Gastrocnemius medialis (tissue), 4 donors: Measurements from ENCODE around the gene ADORA1.

Experiments
- POLR2A ChIP-seq, 2 donors: fragments of 450-650 bp; IDR thresholded peaks; one replicate each; pipeline ENCODE4 v1.6.1; 2017; ENCODE audit warnings: antibody characterized with exemption in 2 of 2, mild to moderate bottlenecking in 2 of 2, moderate library complexity in 2 of 2
- TF ChIP-seq, protein P1 (sequence below), 5 experiments: fragments of 450-650 bp in 3 of 5; fragments of 200-600 bp in 2 of 5; sonication (generic) in 2 of 5; IDR thresholded peaks in 4 of 5; conservative IDR thresholded peaks in 1 of 5; 1 replicate in 4 of 5; 2 replicates in 1 of 5; pipeline ENCODE4 v1.5.1; 2016 to 2019; ENCODE audit warnings: antibody characterized with exemption in 5 of 5, mild to moderate bottlenecking in 3 of 5, moderate library complexity in 3 of 5

DNA sequence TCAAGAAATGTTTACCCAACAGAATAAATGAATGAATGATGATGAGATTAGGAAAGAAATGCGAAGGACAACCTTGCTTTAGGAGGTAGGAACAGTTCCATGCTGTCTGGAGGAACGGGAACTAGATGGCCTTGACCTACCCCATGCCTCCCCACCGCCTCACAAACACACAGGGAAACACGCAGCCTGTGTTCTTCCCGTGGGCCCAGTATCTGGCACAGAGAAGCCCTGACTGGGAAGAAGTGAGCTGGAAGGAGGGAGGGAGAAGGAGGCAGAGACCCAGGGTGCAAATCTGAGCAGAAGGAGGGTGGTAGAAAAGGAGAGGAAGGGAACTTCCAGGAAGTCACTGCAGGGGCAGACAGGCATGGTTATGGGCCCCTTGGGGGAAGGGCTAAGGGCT is 3.5 kb upstream of the ADORA1 start:
- TF ChIP-seq, protein P1, sequence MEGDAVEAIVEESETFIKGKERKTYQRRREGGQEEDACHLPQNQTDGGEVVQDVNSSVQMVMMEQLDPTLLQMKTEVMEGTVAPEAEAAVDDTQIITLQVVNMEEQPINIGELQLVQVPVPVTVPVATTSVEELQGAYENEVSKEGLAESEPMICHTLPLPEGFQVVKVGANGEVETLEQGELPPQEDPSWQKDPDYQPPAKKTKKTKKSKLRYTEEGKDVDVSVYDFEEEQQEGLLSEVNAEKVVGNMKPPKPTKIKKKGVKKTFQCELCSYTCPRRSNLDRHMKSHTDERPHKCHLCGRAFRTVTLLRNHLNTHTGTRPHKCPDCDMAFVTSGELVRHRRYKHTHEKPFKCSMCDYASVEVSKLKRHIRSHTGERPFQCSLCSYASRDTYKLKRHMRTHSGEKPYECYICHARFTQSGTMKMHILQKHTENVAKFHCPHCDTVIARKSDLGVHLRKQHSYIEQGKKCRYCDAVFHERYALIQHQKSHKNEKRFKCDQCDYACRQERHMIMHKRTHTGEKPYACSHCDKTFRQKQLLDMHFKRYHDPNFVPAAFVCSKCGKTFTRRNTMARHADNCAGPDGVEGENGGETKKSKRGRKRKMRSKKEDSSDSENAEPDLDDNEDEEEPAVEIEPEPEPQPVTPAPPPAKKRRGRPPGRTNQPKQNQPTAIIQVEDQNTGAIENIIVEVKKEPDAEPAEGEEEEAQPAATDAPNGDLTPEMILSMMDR (IDR thresholded peaks at IDR 0.05 in 4 of 5, conservative IDR thresholded peaks at IDR 0.05 in 1 of 5), result no peak
- TF ChIP-seq POLR2A (IDR thresholded peaks at IDR 0.05), result no peak
